ENCODE data around the gene FXYD3.

The FXYD3 gene

GRCh38 chr19:35077411-35078223 lies 38.0 kb upstream of the FXYD3 start:
- CTCF ChIA-PET, result no interaction called here
- H3K4me3 Mint-ChIP-seq, result no peak overlapping the region
- no peaks in the 10 kb centered on the region for H3K4me1 Mint-ChIP-seq
- no peaks in the 10 kb centered on the region for H3K9me3 Mint-ChIP-seq
- H3K27ac Mint-ChIP-seq, result no peak overlapping the region
- peaks cover 20% of the 10 kb centered on the region for H3K27me3 Mint-ChIP-seq
- no peaks in the 10 kb centered on the region for H3K36me3 Mint-ChIP-seq
- no peak for DNase-seq

DNA sequence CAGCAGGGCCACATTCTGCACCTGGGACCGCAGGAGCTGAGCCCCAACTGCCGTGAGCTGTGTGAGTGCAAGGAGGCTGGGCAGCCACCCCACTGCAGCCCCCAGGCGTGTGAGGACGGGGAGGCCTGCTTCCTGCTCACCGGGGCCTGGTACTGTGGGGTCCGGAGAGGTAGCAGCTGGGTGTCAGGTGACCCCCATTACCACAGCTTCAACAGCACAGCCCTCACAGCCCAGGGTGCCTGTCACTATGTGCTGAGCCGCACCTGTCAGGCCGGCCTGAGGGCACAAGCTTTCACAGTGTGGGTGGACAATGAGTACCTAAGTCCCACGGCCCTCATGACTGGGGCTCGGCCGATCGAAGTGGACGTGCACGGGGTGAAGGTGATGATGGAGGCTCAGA lies 35.8 kb upstream of the FXYD3 start:
- H3K27me3 Mint-ChIP-seq, result peaks cover 20% of the 10 kb centered on the region
- H3K27ac Mint-ChIP-seq, result no peak overlapping the region
- H3K4me3 Mint-ChIP-seq, result no peak overlapping the region
- H3K4me1 Mint-ChIP-seq, result no peaks in the 10 kb centered on the region
- no peak for DNase-seq
- CTCF ChIA-PET, result interaction anchor here (0.8 kb wide), 1 partner anchor 13 kb away, joined by 3 read pairs; no protein-coding TSS in a partner anchor
- no peaks in the 10 kb centered on the region for H3K36me3 Mint-ChIP-seq
- H3K9me3 Mint-ChIP-seq, result no peaks in the 10 kb centered on the region

GRCh38 chr19:35080613-35081170 lies 34.9 kb upstream of the FXYD3 start:
- CTCF ChIA-PET, result interaction anchor here (1.1 to 1.3 kb wide), 2 partner anchors 14 to 55 kb away, joined by 4 to 5 read pairs; partner anchors contain the start of gene LGI4
- peaks cover 20% of the 10 kb centered on the region for H3K27me3 Mint-ChIP-seq
- H3K4me3 Mint-ChIP-seq, result no peak overlapping the region
- DNase-seq, result no peak
- no peaks in the 10 kb centered on the region for H3K36me3 Mint-ChIP-seq
- no peak overlapping the region for H3K27ac Mint-ChIP-seq
- H3K4me1 Mint-ChIP-seq, result no peaks in the 10 kb centered on the region
- no peaks in the 10 kb centered on the region for H3K9me3 Mint-ChIP-seq

DNA sequence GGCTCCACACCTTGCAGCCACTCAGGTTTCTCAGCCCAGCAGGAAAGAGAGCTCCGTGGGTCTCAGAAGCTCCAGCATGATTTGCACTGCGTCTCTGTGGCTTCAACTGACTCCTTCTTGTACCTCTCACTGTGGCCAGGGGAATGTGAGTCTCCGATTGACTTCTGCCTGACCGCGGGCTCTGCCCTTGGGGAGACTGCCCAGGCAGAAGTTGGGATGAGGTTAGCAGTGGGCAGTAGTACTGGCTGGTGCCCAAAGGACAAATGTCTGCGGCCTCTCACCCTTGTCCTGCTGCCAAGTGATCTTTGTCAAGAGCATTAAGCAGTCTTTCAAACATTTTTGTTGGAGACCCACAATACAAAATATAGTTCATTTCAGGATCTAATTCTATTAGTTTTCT lies 34.4 kb upstream of the FXYD3 start:
- Mint-ChIP-seq H3K4me3 (no peak overlapping the region), H3K36me3 (no peaks in the 10 kb centered on the region), H3K9me3 (no peaks in the 10 kb centered on the region), H3K4me1 (no peaks in the 10 kb centered on the region), H3K27ac (no peak overlapping the region), H3K27me3 (peaks cover 20% of the 10 kb centered on the region)
- DNase-seq, result no peak
- CTCF ChIA-PET, result interaction anchor here (1.0 to 1.3 kb wide), 3 partner anchors 9 to 54 kb away, joined by 3 to 5 read pairs (median 4); partner anchors contain the start of gene LGI4

- CTCF ChIA-PET, result no interaction called here
- Mint-ChIP-seq H3K27ac (no peak overlapping the region), H3K4me1 (no peaks in the 10 kb centered on the region), H3K4me3 (no peak overlapping the region), H3K9me3 (no peaks in the 10 kb centered on the region), H3K27me3 (peaks cover 7% of the 10 kb centered on the region), H3K36me3 (no peaks in the 10 kb centered on the region)
- no peak for DNase-seq
These were observed 31.7 kb upstream of the FXYD3 start for GRCh38 chr19:35083691-35084508.

DNA sequence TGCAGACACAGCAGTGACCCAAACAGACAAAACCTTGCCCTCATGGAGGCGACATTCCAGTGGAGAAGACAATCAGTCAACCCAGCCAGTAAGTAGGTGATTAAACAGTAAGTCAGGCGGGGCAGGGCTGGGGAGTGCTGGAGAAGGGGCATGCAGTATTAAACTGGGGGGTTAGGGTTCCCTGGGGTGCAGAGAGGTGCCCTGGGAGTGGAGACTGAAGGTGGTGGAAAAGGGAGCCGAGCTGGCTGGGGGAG lies 31.2 kb upstream of the FXYD3 start:
- CTCF ChIA-PET, result no interaction called here
- no peak for DNase-seq
- Mint-ChIP-seq H3K36me3 (no peaks in the 10 kb centered on the region), H3K27me3 (peaks cover 5% of the 10 kb centered on the region), H3K9me3 (no peaks in the 10 kb centered on the region), H3K4me1 (no peaks in the 10 kb centered on the region), H3K27ac (no peak overlapping the region), H3K4me3 (no peak overlapping the region)

DNA sequence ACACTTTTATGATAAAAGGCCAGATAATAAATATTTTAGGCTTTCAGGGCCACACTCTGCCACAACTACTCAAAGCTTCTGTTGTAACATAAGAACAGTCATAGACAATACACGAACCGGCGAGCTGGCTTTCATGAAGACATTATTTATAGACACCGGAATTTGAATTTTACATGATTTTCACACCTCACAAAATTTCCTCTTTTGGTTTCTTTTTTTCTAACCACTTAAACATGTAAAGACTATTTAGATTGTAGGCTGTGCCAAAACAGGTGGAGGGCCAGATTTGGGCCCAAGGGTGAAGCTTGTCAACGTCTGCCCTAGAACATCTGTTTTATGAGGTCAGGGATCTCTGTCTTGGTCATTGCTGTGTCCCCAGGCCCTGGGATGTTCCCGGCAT lies 29.7 kb upstream of the FXYD3 start:
- no peak overlapping the region for H3K4me3 Mint-ChIP-seq
- no peak for DNase-seq
- peaks cover 15% of the 10 kb centered on the region for H3K27me3 Mint-ChIP-seq
- H3K9me3 Mint-ChIP-seq, result no peaks in the 10 kb centered on the region
- H3K36me3 Mint-ChIP-seq, result no peaks in the 10 kb centered on the region
- peaks cover 2% of the 10 kb centered on the region for H3K4me1 Mint-ChIP-seq
- no peak overlapping the region for H3K27ac Mint-ChIP-seq
- CTCF ChIA-PET, result interaction anchor here (0.6 to 3.6 kb wide), 4 partner anchors 19 to 49 kb away, joined by 3 to 13 read pairs (median 4); partner anchors contain the start of gene LGI4

DNA sequence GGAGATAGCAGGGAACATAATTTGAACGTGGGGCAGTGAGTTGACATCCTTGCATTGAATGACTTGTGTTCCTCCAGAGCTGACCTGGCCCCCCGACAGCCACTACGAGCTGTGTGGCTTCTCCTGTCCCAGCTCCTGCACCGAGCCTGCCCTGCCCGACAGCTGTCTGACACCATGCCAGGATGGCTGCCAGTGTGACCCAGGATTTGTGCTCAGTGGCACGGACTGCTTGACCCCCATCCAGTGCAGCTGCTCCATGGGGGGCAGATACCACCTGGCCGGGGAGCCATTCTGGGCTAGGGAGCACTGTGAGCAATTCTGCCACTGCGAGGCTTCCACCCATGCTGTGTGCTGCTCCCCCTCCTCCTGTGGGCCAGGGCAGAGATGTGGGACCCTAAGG lies 29.2 kb upstream of the FXYD3 start:
- CTCF ChIA-PET, result interaction anchor here (1.1 to 3.6 kb wide), 3 partner anchors 20 to 43 kb away, joined by 3 to 13 read pairs (median 5); no protein-coding TSS in a partner anchor
- Mint-ChIP-seq H3K4me1 (peaks cover 2% of the 10 kb centered on the region), H3K9me3 (no peaks in the 10 kb centered on the region), H3K36me3 (no peaks in the 10 kb centered on the region), H3K27ac (no peak overlapping the region), H3K27me3 (peaks cover 19% of the 10 kb centered on the region), H3K4me3 (no peak overlapping the region)
- DNase-seq, result no peak

DNA sequence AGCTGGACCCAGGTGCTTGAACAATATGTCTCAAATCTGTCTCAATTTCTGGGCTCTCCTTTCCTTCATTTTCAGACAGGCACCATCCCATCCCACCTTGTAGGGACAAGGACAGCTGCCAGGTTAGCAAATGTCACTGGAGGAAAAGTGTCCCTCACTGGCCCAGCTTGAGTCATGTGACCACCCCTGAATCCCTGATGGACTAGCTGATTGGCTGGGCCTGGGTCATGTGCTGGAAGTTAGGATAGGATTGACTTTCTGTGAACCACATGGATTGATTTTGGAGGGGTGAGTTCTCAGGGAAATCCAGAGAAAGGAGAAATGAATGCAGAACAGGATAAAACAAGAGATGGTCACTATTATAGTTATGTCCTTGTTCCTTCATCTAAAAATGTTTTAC lies 28.2 kb upstream of the FXYD3 start:
- H3K27ac Mint-ChIP-seq, result no peak overlapping the region
- H3K9me3 Mint-ChIP-seq, result no peaks in the 10 kb centered on the region
- H3K4me1 Mint-ChIP-seq, result peaks cover 2% of the 10 kb centered on the region
- DNase-seq, result no peak
- H3K36me3 Mint-ChIP-seq, result no peaks in the 10 kb centered on the region
- H3K27me3 Mint-ChIP-seq, result peaks cover 22% of the 10 kb centered on the region
- CTCF ChIA-PET, result interaction anchor here (1.0 to 3.6 kb wide), 3 partner anchors 21 to 44 kb away, joined by 3 to 13 read pairs (median 5); no protein-coding TSS in a partner anchor
- no peak overlapping the region for H3K4me3 Mint-ChIP-seq

- Mint-ChIP-seq H3K4me1 (peaks cover 2% of the 10 kb centered on the region), H3K9me3 (no peaks in the 10 kb centered on the region), H3K4me3 (no peak overlapping the region), H3K27ac (no peak overlapping the region), H3K36me3 (no peaks in the 10 kb centered on the region), H3K27me3 (peaks cover 22% of the 10 kb centered on the region)
- no peak for DNase-seq
- CTCF ChIA-PET, result interaction anchor here (0.7 to 3.6 kb wide), 3 partner anchors 37 to 45 kb away, joined by 3 to 13 read pairs (median 3); no protein-coding TSS in a partner anchor
These were observed 27.3 kb upstream of the FXYD3 start for GRCh38 chr19:35088131-35088913.

DNA sequence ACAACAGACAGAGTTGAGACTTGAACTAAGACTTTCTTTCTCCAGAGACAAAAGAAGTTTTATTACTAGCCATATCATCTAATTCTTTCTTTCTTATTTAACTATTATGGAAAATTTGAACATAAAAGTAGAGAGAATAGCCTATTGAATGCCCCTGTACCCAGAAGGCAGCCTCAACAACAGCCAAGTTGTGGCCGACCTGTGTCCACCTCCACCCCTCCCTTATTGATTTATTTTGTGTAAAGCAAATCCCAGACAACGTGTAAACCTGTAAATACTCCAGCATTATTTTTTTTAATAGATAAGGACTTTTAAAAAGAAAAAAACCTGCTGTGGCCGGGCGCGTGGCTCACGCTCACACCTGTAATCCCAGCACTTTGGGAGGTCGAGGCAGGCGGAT lies 26.1 kb upstream of the FXYD3 start:
- Mint-ChIP-seq H3K9me3 (no peaks in the 10 kb centered on the region), H3K27ac (no peak overlapping the region), H3K36me3 (no peaks in the 10 kb centered on the region), H3K4me3 (no peak overlapping the region), H3K27me3 (peaks cover 28% of the 10 kb centered on the region), H3K4me1 (peaks cover 2% of the 10 kb centered on the region)
- CTCF ChIA-PET, result interaction anchor here (0.9 to 2.9 kb wide), 2 partner anchors 8 to 46 kb away, joined by 3 to 11 read pairs; no protein-coding TSS in a partner anchor
- DNase-seq, result no peak

GRCh38 chr19:35090160-35090505 lies 25.5 kb upstream of the FXYD3 start:
- Mint-ChIP-seq H3K9me3 (no peaks in the 10 kb centered on the region), H3K27me3 (peaks cover 28% of the 10 kb centered on the region), H3K4me3 (no peak overlapping the region), H3K4me1 (peaks cover 2% of the 10 kb centered on the region), H3K36me3 (no peaks in the 10 kb centered on the region), H3K27ac (no peak overlapping the region)
- no peak for DNase-seq
- CTCF ChIA-PET, result interaction anchor here (0.8 to 2.9 kb wide), 3 partner anchors 8 to 118 kb away, joined by 3 to 11 read pairs (median 3); no protein-coding TSS in a partner anchor

- Mint-ChIP-seq H3K27me3 (peaks cover 33% of the 10 kb centered on the region), H3K36me3 (no peaks in the 10 kb centered on the region), H3K4me1 (peaks cover 2% of the 10 kb centered on the region), H3K9me3 (no peaks in the 10 kb centered on the region), H3K4me3 (no peak overlapping the region), H3K27ac (no peak overlapping the region)
- CTCF ChIA-PET, result interaction anchor here (0.8 to 2.9 kb wide), 4 partner anchors 9 to 119 kb away, joined by 3 to 11 read pairs (median 4); no protein-coding TSS in a partner anchor
- DNase-seq, result peak; percentile 55
These were observed 25.0 kb upstream of the FXYD3 start for GRCh38 chr19:35090506-35091214.
